LNCAP (cell line): ENCODE measurements around the gene FTCD.

Source experiments
- CTCF ChIP-seq: fragments of 450-650 bp; IDR thresholded peaks from 2 replicates; pipeline ENCODE4 v1.5.1; 2017; ENCODE audit warnings: mild to moderate bottlenecking

FTCD gene

GRCh38 chr21:46122237-46122671 is 33.1 kb downstream of the FTCD start:
- TF ChIP-seq CTCF, result no peak

GRCh38 chr21:46121286-46122221 is 33.8 kb downstream of the FTCD start:
- TF ChIP-seq CTCF, result no peak

- no peak for TF ChIP-seq CTCF
Measured at GRCh38 chr21:46120301-46121285, 34.8 kb downstream of the FTCD start.

- no peak for TF ChIP-seq CTCF
Measured at GRCh38 chr21:46119637-46120271, 35.6 kb downstream of the FTCD start.

- no peak for TF ChIP-seq CTCF
Measured at GRCh38 chr21:46119144-46119636, 36.2 kb downstream of the FTCD start.

- TF ChIP-seq CTCF, result no peak
Measured at GRCh38 chr21:46118316-46119143, 36.8 kb downstream of the FTCD start.
